Tongue (tissue), 1 donor: ENCODE measurements around the gene KRT17. TPM values are rescaled to one million over a fixed set of nuclear protein-coding genes. Genes with fewer than 3 reads are reported as not detected.

Source experiments
- total RNA-seq: library from RNA; depleted of rRNA; stranded (reverse); fragments of >200 nt; gene quantifications from one replicate; pipeline ENCODE4 v1.2.3, GENCODE V29; 2014

Gene KRT17
- total RNA-seq, 1 donor from 2014 or later, result 253 TPM

Other genes starting within 250 kb of the KRT17 start
- gene KRT34, start 242.3 kb downstream of the KRT17 start, total RNA-seq, result 0.51 TPM
- 6.1 TPM for gene KRT31, start 227.0 kb downstream of the KRT17 start, total RNA-seq
- gene KRT37, start 200.0 kb downstream of the KRT17 start, total RNA-seq, result not detected
- not detected for gene KRT38, start 183.6 kb downstream of the KRT17 start, total RNA-seq
- gene KRT32, start 157.2 kb downstream of the KRT17 start, total RNA-seq, result not detected
- not detected for gene KRT35, start 143.4 kb downstream of the KRT17 start, total RNA-seq
- gene KRT36, start 134.7 kb downstream of the KRT17 start, total RNA-seq, result not detected
- 1,847 TPM for gene KRT13, start 119.0 kb downstream of the KRT17 start, total RNA-seq
- gene KRT15, start 105.7 kb downstream of the KRT17 start, total RNA-seq, result 633 TPM
- gene KRT19, start 96.3 kb downstream of the KRT17 start, total RNA-seq, result 248 TPM
- gene KRT9, start 52.5 kb downstream of the KRT17 start, total RNA-seq, result not detected
- 738 TPM for gene KRT14, start 37.7 kb downstream of the KRT17 start, total RNA-seq
- gene KRT16, start 11.8 kb downstream of the KRT17 start, total RNA-seq, result 52.3 TPM
- 261 TPM for gene EIF1, start 64.3 kb upstream of the KRT17 start, total RNA-seq
- not detected for gene GAST, start 87.8 kb upstream of the KRT17 start, total RNA-seq
- gene HAP1, start 110.1 kb upstream of the KRT17 start, total RNA-seq, result 0.41 TPM
- 194 TPM for gene JUP, start 162.1 kb upstream of the KRT17 start, total RNA-seq
- 40.8 TPM for gene P3H4, start 187.4 kb upstream of the KRT17 start, total RNA-seq
- gene FKBP10, start 188.4 kb upstream of the KRT17 start, total RNA-seq, result 84.5 TPM
- gene NT5C3B, start 211.7 kb upstream of the KRT17 start, total RNA-seq, result 42.7 TPM
- gene KLHL10, start 213.2 kb upstream of the KRT17 start, total RNA-seq, result 0.41 TPM
- gene KLHL11, start 240.8 kb upstream of the KRT17 start, total RNA-seq, result 30.0 TPM